Measurements from ENCODE around the gene ABO.
"Not testable (repeated sequence)": the region's sequence is repeated elsewhere in the genome, so short reads cannot be mapped to it uniquely, and the experiment has no call there.

ABO gene

GRCh38 chr9:133264235-133264764 lies 10.7 kb downstream of the ABO start:
- DNase-seq (ENCODE audit: extremely low read depth in 1 of 2, low read depth in 1 of 2), result no peak

DNA sequence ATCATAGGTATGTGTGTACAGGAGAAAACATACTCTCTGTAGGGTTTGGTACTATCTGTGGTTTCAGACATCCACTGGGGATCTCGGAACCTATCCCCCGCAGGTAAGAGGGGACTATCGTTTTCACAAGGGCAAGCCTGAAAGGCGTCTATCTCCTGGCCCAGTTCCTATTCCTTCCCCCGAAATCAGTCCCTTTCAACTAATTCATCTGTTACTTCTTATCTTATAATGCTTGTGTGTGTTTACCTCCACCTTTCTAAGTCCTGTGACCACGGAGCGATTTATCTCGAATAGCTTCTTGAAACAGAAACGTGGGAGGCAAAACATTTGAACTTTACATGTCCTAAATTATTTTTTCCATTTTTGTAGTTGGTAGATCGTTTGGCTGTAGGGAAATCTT lies 11.4 kb downstream of the ABO start:
- no peak for DNase-seq (ENCODE audit: extremely low read depth in 1 of 2, low read depth in 1 of 2)

- DNase-seq (ENCODE audit: extremely low read depth in 1 of 2, low read depth in 1 of 2), result no peak
Observed at GRCh38 chr9:133262226-133262625, 12.8 kb downstream of the ABO start.

GRCh38 chr9:133261753-133262120 lies 13.3 kb downstream of the ABO start:
- no peak for DNase-seq (ENCODE audit: extremely low read depth in 1 of 2, low read depth in 1 of 2)

GRCh38 chr9:133261103-133261752 lies 13.8 kb downstream of the ABO start:
- no peak for DNase-seq (ENCODE audit: extremely low read depth in 1 of 2, low read depth in 1 of 2)

DNA sequence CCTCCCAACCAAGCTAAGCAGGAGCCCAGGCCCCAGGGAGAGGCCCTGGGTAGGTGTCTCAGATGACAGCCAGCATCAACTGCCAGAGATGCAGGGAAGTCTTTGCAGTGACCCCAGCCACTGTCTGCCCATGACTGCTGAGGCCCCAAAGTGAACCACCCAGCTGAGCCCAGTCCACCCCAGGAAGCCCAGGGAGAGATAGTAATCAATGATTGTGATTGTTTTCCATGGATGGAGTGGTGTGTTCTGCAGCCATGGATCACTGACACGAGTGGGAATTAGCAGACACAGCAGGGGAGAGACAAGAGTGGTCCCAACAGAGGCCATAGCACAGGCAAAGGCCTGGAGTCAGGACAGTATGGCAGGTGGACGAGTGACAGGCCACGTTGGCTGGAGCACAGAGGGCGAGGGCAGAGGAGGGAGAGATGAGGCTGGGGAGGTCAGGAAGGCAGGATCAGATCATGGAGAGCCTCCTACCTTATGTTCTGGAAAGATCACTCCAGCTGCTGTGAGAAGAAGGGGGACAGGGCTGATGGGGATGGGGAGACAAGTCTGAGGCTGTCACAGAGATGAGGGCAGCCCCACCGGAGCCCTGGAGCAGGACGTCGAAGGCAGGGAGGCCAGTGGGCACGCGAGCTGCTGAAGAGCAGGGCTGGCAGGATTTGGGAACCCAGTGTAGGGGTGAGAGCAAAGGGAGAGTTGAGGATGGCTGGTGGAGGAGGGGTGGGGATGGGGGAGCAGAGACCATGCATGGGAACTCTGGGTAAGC lies 14.5 kb downstream of the ABO start:
- DNase-seq (ENCODE audit: extremely low read depth in 1 of 2, low read depth in 1 of 2), result no peak

DNA sequence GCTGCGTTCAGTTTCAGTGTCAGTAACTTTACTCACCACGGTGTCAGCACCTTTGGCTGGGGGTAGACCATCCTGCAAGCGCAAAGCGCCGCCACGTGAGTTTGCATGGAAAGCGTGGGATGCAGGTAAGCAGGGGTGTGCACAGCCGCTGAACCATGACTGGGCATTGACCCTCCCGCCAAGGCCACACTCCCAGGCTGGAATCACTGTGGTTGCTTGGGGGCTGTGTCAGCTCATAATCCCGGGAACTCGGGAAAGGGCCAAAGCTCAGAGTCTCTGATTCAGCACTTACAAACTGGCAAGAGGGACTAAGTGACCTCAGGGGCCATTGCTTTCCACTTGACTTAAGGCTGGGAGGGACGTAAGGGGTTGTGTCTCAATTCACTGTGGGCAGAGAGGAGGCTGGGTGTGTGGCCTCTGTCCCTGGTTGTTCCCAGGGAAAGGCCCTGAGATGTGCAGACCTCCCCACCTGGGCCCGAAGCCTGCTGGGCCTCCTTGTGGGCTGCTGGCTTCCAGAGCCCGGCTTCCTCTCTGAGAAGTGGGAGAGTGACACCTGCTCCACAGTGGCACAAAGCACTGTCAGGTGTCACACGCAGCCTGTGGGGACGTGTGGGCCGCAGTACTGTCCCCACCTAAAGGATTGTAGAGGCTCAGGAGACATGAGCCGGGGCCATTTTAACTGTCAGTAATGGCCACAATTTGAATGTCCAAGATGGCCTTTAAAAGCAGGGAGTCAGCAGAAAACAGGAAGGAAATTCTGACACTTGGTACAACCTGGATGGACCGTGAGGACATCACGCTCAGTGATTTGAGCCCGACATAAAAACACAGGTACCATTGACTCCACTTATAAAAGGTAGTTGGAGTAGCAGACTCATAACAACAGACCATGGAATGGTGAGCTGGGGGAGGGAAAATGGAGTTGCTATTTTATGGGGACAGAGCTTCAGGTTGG lies 16.7 kb downstream of the ABO start:
- no peak for DNase-seq (ENCODE audit: extremely low read depth in 1 of 2, low read depth in 1 of 2)

GRCh38 chr9:133257465-133257956 lies 17.5 kb downstream of the ABO start:
- no peak for DNase-seq (ENCODE audit: extremely low read depth in 1 of 2, low read depth in 1 of 2)

DNA sequence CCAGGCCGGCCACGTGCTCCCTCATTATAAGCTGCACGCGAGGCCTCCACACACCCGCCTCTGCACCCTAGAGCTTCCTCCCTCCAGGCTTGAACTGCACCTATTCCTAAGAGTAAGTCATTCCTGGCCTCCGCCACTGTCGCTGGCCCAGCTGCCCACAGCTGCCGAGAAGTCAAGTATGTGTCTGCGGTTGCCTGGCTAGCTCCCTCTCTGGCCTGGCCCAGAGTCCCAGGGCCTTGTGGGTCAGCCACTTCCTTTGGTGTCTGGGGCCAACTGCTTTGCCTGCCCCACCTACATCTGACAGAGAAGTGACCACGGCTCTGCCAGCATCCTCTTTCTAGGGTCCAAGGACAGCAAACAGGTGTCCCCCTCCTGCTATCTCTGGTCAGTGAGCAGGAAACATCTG lies 18.3 kb downstream of the ABO start:
- DNase-seq (ENCODE audit: extremely low read depth in 1 of 2, low read depth in 1 of 2), result no peak

DNA sequence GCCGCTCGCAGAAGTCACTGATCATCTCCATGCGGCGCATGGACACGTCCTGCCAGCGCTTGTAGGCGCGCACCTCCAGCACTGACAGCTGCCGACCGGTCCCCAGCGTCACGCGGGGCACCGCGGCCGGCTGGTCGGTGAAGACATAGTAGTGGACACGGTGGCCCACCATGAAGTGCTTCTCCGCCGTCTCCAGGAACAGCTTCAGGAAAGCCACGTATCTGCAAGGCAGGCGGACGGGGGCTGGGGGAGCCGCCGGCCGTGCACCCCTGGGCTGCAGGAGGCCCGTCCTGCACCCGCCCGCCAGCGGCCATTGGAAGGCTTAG lies 18.9 kb downstream of the ABO start:
- no peak for DNase-seq (ENCODE audit: extremely low read depth in 1 of 2, low read depth in 1 of 2)

- DNase-seq (ENCODE audit: extremely low read depth in 1 of 2, low read depth in 1 of 2), result no peak
Observed at GRCh38 chr9:133255371-133256135, 19.4 kb downstream of the ABO start.

GRCh38 chr9:133254471-133254870 lies 20.5 kb downstream of the ABO start:
- DNase-seq (ENCODE audit: extremely low read depth in 1 of 2, low read depth in 1 of 2), result no peak

DNA sequence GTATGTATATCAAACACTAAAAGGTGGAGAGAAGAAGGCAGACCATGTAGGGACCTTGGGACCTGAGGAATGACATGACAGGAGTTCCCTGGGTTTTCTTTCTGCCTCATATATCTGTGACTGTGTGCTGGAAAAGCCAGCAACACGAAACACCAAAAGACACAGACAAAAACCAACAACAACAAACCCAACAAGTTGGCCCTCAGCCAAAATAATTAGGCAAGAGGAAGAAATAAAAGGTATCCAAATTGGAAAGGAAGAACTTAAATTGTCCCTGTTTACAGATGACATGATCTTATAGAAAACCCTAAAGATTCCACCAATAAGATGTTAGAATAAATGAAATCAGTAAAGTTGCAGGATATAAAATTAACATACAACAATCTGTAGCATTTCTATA lies 21.7 kb downstream of the ABO start:
- DNase-seq (ENCODE audit: extremely low read depth in 1 of 2, low read depth in 1 of 2), result no peak

- DNase-seq (ENCODE audit: extremely low read depth in 1 of 2, low read depth in 1 of 2), result no peak
Observed at GRCh38 chr9:133252301-133253020, 22.5 kb downstream of the ABO start.

DNA sequence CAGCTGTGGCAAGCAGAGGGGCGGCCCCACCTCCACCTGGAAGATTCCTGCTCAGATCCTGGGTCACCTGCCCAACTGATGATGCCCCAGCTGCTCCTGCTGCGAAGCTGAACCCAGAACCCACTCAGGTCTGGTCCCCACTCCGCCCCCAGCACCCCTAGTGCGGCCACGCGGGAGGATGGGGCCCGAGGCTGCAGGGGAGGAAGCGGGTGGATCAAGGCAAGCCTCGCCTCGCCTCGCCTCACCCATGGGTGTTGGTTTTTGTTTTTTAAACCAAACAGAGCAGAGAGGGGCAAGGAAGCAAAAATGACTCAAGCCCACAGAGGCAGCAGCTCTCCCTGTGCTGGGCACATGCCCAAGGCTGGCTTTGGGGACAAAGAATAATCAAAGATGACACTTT lies 23.2 kb downstream of the ABO start:
- no peak for DNase-seq (ENCODE audit: extremely low read depth in 1 of 2, low read depth in 1 of 2)

DNA sequence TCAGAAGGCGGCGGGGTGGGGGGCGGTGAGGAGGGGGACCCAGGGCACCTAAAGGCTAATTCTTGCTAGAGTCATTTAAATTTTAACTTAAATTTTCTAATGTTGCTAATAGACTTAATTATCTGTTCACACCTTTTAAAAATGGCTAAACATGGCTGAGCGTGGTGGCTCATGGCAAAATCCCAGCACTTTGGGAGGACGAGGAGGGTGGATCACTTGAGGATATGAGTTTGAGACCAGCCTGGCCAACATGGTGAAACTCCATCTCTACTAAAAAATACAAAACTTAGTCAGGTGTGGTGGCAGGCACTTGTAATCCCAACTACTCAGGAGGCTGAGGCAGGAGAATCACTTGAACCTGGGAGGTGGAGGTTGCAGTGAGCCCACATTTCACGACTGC lies 23.8 kb downstream of the ABO start:
- DNase-seq (ENCODE audit: extremely low read depth in 1 of 2, low read depth in 1 of 2), result not testable (repeated sequence)

DNA sequence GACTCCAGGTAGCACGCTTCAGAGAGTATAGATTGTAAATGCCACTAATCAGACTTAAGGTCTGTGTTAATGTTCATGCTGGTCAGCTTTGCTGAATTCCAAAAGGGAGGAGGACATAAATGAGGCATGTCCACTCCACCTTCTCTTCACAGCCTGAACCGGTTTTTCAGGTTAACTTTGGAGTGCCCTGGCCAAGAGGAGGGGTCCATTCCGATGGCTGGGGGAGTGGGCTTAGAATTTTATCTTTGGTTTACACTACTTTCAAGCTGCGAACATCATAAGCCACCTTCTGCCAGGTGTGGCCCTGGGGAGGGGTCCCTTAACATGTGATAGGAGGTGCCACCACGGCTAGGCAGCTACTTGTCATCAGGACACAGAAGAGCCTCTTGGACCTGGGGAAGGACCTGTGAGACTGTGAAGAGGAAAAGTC lies 24.2 kb downstream of the ABO start:
- DNase-seq (ENCODE audit: extremely low read depth in 1 of 2, low read depth in 1 of 2), result no peak

- DNase-seq (ENCODE audit: extremely low read depth in 1 of 2, low read depth in 1 of 2), result no peak
Observed at GRCh38 chr9:133249337-133249736, 25.7 kb downstream of the ABO start.

DNA sequence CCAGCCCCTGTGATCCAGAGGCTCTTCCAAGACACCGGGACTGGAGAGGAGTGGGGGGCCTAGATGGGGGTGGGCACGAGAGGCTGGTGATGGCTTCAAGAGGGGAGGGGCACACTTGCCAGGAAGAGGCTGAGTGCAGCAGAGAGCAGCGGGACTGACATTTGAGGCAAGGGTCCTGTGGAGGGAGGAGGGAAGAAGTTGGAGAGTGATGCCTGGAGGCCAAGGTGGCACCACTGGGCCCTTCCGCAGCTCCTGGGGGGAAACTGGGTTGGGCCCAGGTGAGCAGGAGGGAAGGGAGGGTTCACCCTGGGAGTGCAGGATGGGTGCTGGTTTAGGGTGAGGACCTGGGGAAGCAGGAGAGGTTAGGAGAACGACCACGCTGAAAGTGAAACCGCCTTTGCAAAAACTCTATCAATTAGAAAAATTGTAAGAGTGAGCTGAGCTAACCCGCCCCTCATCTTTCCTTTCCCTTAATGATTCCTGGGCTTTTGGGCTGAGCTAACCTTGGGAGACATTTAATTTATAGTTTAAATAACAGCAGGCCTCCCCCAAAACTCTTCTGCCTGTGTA lies 26.2 kb downstream of the ABO start:
- DNase-seq (ENCODE audit: extremely low read depth in 1 of 2, low read depth in 1 of 2), result no peak

DNA sequence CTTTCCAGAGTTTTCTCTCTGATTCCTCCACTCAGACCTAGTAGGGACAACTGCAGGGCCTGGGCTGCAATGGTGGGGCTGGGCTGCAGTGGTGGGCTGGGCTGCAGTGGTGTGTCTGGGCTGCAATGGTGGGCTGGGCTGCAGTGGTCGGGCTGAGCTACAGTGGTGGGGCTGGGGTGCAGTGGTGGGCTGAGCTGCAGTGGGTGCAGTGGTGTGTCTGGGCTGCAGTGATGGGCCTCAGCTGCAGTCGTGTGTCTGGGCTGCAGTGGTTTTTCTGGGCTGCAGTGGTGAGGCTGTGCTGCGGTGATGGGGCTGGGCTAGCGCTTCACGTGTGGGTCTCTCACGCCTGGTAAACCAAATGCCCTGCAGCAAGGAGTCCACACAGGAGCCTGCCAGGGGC lies 27.4 kb downstream of the ABO start:
- DNase-seq (ENCODE audit: extremely low read depth in 1 of 2, low read depth in 1 of 2), result no peak

Data from stimulated activated CD8-positive, alpha-beta memory T cell treated with anti-CD3 and anti-CD28 coated beads, Interleukin-7, amount 100 ng/mL, for 48 hours (primary cell).